SH-SY5Y (cell line): ENCODE results near the gene C1orf198.
A peak's percentile ranks its signal among the peaks of the same experiment; 100 is the strongest.

Source experiments
- GATA2 ChIP-seq: IDR thresholded peaks from 2 replicates; pipeline ENCODE4 v1.6.1; 2011; ENCODE audit warnings: mild to moderate bottlenecking, low read depth, low read length
- GATA3 ChIP-seq: IDR thresholded peaks from 2 replicates; pipeline ENCODE4 v1.6.1; 2011; ENCODE audit warnings: low read depth, mild to moderate bottlenecking, low read length, moderate library complexity

Gene C1orf198

DNA sequence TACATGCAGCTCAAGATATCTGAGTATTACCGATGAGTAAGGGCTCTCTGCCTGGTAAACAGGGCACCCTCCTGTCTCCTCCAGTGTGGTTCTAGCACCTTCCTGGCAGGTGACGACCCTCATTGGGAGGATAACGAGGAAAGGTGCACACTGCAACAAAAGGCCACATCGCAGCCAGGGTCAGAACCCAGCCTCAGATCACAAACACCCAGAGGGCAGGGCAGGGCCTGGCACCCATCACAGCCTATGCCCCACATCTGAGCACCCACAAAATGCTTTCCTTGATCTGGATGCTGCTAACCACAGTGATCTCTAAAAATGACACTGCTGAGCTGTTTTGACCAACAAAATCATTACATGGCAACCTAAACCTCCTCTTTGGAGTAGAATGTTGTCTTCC is 23.8 kb downstream of the C1orf198 start:
- TF ChIP-seq GATA2 (no peak), GATA3 (no peak)

DNA sequence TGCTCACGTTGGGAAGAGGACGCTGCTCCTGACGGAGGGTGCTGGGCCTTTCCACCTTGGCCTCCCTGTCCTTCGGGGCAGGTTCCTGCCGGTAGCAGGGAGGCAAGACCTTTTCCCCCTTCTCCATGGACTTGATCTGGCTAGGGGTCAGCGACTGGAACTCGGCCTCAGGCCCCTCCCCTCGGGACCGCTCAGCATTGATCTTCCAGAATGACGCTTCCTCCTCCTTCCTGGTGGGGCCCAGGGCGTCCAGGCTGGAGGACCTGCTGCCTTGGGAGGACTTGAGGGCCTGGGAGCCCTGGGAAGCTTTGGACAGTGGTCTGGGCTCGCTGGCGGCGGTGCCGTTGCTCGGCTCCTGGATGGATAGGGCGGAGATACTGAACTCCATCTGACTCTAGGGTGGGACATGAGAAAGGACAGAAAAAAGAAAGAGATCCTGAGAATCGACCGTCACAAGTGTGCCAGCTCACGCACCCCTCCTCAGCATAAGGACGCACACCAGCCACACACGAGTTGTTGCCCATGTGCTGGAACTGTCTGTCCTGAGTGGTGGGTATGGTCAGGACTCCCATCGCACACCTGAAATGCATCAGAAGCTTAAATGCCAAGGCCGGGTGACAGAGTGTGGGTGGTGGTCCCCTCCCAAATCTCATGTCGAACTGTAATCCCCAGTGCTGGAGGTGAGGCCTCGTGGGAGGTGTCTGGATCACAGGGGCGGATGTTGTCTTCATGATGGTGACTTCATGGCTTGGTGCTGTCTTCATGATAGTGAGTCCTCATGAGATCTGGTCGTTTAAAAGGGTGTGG is 24.6 kb downstream of the C1orf198 start:
- no peak for TF ChIP-seq GATA3
- no peak for TF ChIP-seq GATA2

DNA sequence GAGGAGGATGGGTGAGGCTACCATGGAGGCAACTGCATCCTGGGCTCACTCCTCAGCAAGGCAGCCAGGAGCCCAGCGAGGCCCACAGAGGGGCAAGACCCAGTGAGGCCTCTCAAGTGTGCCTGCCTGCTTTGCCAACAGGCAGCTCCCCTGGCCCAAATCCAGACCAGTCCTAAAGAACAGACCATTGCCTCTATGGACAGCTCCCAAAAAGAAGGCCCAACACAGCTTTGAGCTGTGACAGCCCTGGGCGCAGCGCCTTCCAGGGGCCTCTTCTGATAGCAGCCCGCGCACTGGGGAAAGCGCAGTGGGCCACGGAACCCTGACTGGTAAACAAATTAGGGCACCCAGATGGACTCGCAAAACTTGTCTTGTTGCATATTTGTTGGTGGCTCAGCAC is 25.5 kb downstream of the C1orf198 start:
- TF ChIP-seq GATA2, result no peak
- no peak for TF ChIP-seq GATA3

DNA sequence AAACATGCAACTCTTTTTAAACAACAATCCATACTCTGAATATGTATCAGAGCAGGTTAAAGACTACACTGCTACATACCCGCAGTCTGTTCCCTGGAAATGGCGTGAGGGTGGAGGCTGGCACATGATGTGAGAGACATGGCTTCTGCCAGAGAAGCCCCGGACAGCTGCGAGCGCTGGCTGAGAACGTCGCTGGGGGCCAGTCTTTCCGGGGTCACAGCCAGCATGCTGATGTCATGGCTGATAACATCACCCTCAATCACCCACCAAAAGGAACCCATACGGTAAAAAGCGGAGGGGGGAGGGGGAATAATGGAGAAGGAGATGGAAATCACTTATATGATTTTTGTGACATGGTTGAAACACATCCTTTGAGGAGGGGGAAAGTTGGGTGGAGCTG is 29.1 kb downstream of the C1orf198 start:
- TF ChIP-seq GATA2 (peak; percentile 54), GATA3 (no peak)

DNA sequence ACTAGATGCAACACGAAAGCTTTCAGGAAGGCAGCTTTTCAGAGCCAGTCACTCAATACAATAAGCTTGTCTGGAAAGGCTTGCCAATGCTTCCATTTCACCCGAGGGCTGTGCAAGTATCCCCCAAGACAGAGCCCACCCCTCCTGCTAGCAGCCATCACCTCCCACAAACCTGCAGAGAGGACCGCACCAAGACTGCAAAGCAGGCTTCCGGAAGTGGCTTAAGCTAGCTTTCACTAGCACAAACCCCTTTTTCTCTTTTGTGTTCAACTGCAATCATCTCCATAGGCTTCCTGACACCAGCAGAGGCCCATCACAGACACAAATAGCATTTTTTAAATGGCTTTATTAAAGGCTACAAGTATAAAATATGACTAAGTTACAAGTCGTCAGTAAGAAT is 31.5 kb downstream of the C1orf198 start:
- TF ChIP-seq GATA2 (no peak), GATA3 (no peak)

DNA sequence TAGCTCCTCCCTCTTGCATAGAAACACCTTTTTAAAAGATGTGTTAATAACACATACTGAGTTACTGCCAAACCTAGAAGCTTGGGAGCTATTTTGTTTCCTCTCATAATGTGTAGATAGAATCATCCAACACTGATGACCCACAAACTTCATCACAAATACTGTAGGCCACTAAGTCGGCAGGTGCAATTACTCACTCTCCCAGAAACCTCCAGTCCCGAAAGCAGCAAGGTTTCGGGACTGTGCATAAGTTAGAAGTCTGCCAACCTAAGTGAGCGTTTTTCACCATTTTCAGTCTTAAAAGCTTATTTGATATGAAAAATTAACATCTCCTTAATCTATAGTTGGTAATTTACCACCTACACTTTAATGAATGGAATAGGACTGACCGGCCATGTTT is 32.0 kb downstream of the C1orf198 start:
- no peak for TF ChIP-seq GATA2
- no peak for TF ChIP-seq GATA3

DNA sequence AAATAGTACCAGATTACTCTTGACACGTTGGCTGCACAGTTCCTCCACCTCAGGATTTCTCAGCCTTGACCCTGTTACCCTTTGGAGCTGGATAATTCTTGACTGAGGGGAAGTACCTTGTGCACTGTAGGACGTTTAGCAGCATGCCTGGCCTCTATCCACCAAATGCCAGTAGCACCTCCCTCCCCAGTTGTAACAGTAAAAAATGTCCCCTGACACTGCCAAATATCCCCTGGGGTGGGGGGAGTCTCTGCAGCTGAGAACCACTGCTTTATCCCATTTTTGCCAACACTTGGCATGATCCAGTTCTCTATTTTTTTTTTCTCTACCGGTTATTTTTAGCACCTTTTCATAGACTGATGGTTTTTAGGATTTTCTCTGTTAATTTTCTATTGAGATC is 34.0 kb downstream of the C1orf198 start:
- no peak for TF ChIP-seq GATA3
- no peak for TF ChIP-seq GATA2

DNA sequence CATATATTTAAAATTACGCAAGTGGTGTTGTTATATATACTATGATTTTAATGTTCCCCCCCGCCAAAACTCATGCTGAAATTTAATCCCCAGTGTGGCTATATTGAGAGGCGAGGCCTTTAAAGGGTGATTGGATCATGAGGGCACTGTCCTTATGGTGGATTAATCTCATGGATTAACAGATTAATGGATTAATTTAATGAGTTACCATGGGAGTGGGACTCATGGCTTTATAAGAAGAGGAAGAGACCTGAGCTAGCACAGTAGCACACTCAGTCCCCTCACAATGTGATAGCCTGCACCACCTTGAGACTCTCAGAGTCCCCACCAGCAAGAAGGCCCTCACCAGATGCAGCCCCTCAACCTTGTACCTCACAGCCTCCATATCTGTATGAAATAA is 34.8 kb downstream of the C1orf198 start:
- TF ChIP-seq GATA2, result no peak
- no peak for TF ChIP-seq GATA3

DNA sequence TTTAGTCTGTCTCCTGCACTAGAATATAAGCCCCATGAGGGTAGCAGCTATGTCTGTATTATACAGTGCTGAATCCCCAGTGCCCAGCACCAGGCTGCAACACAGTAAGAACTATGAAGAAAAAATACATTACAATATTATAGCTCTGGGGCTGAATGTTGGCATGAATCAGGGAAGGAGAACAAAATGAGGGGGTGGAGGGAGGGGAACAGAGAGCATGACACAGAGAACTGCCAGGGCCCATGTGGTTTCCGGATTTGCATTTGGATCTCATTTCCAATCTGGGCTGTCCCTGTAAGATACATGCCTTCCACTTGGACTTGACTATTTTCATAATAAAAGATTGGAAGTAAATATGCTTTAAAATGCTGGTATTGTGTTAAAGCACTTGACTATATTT is 35.8 kb downstream of the C1orf198 start:
- TF ChIP-seq GATA2 (no peak), GATA3 (no peak)

DNA sequence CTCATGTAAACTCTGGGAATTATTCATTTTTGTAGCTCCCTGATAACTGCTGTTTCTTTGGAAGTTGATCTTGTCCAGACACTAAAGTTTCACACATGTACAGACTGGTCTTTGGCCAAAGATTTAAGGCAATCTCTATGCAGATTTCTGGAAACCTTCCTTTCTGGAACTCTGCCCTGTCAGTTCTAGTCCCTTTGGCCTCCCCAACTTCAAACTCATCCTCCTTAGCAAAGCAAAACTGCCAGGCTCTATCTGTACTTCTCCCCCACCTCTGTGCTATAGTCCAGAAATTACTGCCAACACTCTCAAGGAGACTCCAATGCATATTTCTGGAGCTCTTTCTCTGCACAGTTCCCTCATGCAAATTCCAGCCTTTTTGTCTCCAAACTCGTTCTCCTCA is 36.5 kb downstream of the C1orf198 start:
- TF ChIP-seq GATA3 (no peak), GATA2 (no peak)

DNA sequence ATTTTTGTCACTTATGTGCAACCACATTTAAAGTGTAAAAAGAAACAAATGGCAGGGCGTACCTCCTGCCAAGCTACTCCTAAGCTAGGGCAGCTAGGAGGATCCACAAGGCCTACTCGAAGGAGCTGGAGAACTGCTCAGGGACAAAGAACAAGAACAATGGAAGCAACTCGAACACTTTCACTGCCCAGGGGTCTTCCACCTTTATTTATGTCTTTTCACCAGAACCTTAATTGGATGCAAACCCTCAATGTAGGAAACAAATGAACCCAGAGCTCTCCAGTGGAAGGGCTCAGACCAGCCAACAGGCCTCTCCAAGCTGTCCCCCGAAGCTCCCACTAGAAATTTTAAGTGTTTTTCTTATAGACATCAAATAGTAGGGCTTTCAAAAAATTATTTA is 39.9 kb downstream of the C1orf198 start:
- TF ChIP-seq GATA2 (no peak), GATA3 (no peak)

DNA sequence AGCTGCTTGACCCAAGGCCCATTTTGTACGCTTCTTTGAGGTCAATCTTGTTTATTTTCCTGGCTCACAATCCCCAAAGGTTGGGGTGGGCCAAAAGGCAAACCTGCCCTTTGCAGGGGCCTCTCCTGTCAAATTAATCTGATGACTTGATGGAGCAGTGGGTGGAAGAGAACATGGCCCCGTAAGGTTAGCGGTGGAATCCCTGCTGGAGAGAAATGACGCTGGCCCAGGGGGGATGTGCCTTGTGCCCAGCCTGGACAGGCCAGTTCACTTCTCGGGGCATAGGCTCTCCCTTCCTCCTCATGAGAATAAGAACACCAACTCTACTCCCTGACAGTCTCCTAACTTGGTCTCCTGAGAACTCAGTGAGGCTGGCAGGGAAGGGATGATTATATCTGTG is 40.5 kb downstream of the C1orf198 start:
- no peak for TF ChIP-seq GATA3
- no peak for TF ChIP-seq GATA2

DNA sequence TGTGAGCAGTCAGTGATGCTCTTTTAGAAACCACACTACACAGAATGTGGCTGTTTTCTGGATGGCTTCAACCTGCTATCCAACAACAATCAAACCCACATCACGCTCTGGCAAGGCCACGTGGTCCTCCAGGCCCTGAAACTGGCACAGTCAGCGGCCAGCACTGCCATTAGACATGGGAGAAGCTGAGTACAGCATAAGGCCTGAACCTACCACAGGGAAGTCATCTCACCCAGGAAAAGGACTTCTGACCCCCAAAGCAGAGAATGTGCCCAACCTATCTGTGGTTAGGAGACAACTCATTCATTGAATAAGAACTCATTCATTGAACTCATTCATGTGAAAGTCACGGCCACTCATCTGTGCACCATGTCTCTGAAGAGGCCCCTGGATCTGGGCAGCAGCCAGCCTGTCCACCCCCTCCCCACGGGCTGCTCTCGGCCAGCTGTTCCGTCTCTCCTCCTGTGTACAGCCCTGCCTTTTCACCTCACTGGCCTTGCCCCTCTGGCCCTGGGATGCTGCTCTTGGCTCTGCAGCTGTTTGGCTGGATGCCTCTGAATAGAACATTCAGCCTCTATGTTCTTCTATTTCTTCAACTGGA is 41.1 kb downstream of the C1orf198 start:
- TF ChIP-seq GATA3 (no peak), GATA2 (no peak)

DNA sequence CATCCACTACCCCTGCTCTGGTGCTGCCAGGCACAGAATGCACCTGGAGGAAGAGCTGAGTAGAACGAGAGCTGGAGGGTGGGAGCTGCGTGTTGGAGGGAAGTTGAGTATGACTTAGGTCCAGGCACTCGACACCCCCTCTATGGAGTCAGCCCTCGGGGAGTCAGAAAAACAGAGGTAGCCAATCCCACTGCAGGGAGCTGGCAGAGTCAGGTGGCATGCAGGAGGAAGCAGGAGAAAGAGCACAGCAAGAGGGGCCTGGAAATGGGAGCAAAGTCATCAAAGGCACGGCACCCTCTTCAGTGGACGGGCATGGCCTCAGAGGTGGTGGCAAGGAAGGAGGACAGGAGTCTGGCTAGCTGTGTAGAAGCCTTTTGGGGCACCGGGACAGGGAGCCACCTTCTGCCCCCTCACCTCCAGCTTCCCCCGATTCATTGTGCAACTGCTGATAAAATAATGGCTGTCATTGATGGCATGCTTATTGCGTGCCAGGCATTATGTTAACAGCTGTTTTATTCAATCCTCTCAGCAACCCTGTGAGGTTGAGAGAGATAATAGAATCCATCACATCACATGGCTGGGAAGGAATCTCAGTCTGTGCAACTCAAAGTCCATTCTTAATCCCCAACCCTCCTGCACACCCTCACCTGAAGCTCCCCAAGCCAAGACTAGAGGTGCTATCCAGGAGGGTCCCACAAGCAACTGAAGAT is 42.0 kb downstream of the C1orf198 start:
- TF ChIP-seq GATA3 (no peak), GATA2 (no peak)

DNA sequence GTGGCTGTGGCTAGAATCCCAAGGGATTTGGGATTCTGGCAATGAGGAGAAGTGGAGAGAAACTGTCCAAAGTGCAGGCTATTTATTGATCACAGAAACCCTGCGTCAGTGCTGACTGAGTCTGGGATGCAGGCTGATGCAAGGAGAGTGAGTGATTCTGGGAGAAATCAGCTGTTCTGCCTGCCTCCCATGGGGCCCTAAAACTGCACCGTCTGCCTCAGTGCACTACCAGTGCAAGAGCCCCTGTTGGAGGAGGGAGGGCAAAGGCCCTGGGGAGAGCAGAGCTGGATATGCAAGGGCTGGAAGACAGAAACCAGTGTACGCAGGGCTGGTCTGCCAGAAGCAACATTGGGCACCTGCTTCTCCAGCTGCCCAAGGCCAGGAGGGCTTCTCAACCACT is 42.6 kb downstream of the C1orf198 start:
- no peak for TF ChIP-seq GATA3
- TF ChIP-seq GATA2, result no peak
